Activated naive CD4-positive, alpha-beta T cell treated with anti-CD3 and anti-CD28 coated beads for 36 hours (primary cell): ENCODE results near the gene INPP5A. TPM values are rescaled to one million over a fixed set of nuclear protein-coding genes. Genes with fewer than 3 reads are reported as not detected.
"Not testable (repeated sequence)": the region's sequence is repeated elsewhere in the genome, so short reads cannot be mapped to it uniquely, and the experiment has no call there.

Experiments
- CTCF ChIA-PET: fragments of 350-600 bp; sonication (Branson Sonifier 250); formaldehyde crosslinking; loops from one replicate; lab custom pipeline; 2021; ENCODE audit warnings: antibody characterized with exemption; lab: Charles Lee
- DNase-seq: peaks from one replicate; pipeline ENCODE4 v3.0.0-alpha.2; 2020
- H3K27ac Mint-ChIP-seq: one replicate; pipeline ENCODE4 v1.8.0; 2021; ENCODE audit warnings: mild to moderate bottlenecking, mixed read lengths
- H3K27me3 Mint-ChIP-seq: one replicate; pipeline ENCODE4 v1.8.0; 2021; ENCODE audit warnings: low read depth, mixed read lengths
- H3K36me3 Mint-ChIP-seq: one replicate; pipeline ENCODE4 v1.8.0; 2021; ENCODE audit warnings: low read depth, mixed read lengths
- H3K4me1 Mint-ChIP-seq: one replicate; pipeline ENCODE4 v1.8.0; 2021; ENCODE audit warnings: low read depth, mixed read lengths
- H3K4me3 Mint-ChIP-seq: one replicate; pipeline ENCODE4 v1.8.0; 2021; ENCODE audit warnings: mild to moderate bottlenecking, moderate library complexity, mixed read lengths
- H3K9me3 Mint-ChIP-seq: one replicate; pipeline ENCODE4 v1.8.0; 2021; ENCODE audit warnings: mixed read lengths
- intact Hi-C: fragments of 100-400 bp; cut with micrococcal nuclease; formaldehyde crosslinking; loops from one replicate; pipeline ENCODE4 v1.15.1; 2023
- total RNA-seq, 2 experiments: library from RNA; stranded (reverse); gene quantifications; one replicate each; pipeline ENCODE4 v1.2.3, GENCODE V29; 2021

The INPP5A gene
- total RNA-seq, 2 experiments from 2014 or later: 17.3 to 19.5 TPM

DNA sequence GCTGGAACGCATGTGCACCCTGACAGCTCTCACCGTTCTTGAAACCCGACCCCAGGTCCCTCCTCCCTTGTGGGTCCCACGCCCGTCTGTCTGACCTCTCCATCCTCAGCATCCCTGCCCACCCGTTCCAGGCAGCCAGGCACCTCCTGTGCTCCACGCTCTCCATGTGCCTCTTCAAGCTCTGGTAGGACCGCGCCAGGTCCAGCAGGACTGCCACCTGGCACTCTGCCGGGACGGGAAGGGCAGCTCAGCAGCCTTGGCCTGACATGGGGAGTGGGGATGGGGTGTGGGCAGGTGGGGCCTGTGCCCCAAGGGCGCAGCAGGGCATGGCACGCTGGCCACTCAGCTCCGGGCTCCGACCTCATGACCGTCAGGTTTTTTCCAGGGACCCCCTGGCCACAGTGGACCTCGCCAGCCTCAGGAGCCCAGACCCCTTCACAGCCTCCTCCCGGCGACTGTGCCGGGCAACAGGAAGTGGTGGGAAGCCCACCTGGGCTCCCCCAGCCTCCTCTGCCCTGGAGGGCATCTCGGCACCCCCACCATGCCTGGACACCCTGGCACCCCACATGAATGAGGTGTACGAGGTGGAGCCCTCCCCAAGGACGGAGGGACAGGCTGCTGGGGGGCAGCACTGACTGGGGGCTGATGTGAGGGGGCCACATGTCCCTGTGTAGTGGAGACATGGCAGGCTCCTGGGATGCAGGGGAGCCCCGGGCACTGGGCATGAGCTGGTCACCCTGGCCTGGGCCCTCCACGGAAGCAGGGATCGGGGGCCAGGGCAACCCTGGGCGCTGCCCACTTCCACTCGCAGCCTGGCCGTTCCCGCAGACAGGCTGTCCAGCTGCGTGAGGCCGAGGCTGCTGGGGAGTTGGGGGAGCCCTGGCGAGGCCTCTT is 273.5 kb downstream of the INPP5A start:
- intact Hi-C loops: no loop called here
- CTCF ChIA-PET: no interaction called here
- Mint-ChIP-seq H3K4me3 (no peak overlapping the region), H3K27ac (no peak overlapping the region), H3K9me3 (no peaks in the 10 kb centered on the region), H3K27me3 (no peaks in the 10 kb centered on the region), H3K36me3 (no peaks in the 10 kb centered on the region), H3K4me1 (no peaks in the 10 kb centered on the region)
- no peak for DNase-seq

DNA sequence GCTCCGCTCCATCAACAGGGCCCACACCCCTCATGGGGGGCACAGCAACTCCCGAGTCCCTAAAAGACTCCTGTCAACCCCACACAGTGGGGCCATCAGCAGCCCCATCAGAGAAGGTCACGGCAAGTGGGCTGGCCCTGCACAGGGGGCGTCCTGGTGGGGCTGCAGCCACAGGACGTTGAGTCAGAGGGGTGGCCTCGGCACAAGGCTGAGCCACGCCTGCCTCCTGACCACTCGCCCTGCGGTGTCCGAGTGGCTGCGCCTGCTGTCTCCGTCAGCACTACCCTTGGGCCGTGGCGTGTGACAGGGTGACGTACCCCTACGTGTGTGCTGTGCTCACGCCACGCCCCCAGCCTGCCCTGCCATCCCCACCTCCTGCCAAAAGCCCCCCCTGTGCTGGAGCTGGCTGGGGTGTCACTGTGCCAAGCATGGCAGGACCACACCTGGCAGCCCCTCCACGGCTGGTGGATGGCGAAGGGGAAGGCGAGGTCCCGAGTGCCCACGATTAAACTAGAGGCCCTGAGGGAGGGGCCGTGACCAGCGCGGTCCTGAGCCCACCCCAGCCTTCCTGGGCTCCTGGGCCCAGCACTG is 274.4 kb downstream of the INPP5A start:
- H3K9me3 Mint-ChIP-seq: no peaks in the 10 kb centered on the region
- CTCF ChIA-PET: no interaction called here
- H3K36me3 Mint-ChIP-seq: no peaks in the 10 kb centered on the region
- no peaks in the 10 kb centered on the region for H3K4me1 Mint-ChIP-seq
- peaks cover 5% of the 10 kb centered on the region for H3K27me3 Mint-ChIP-seq
- DNase-seq: no peak
- H3K27ac Mint-ChIP-seq: no peak overlapping the region
- intact Hi-C loops: no loop called here
- H3K4me3 Mint-ChIP-seq: no peak overlapping the region

GRCh38 chr10:132812520-132812919 is 274.9 kb downstream of the INPP5A start:
- H3K27me3 Mint-ChIP-seq: peaks cover 8% of the 10 kb centered on the region
- no peak for DNase-seq
- no peak overlapping the region for H3K27ac Mint-ChIP-seq
- no peak overlapping the region for H3K4me3 Mint-ChIP-seq
- CTCF ChIA-PET: no interaction called here
- H3K4me1 Mint-ChIP-seq: no peaks in the 10 kb centered on the region
- H3K36me3 Mint-ChIP-seq: no peaks in the 10 kb centered on the region
- intact Hi-C loops: no loop called here
- no peaks in the 10 kb centered on the region for H3K9me3 Mint-ChIP-seq

DNA sequence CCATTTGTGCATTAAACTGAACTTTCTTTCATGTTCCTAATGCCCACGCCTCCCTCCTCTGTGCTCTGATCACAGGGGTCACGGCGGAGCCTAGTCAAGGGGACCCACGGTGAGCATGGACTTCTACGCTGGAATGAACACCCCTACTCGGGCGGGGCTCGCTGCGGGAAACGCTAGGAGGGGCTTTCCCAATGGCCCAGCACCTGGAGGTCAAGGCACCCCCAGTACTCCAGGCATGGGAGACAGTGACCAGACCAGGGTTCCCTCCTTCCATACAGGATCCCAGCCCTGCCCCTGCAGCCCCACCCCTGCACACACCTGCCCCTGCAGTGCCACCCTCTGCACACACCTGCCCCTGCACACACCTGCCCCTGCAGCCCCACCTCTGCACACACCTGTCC is 275.4 kb downstream of the INPP5A start:
- Mint-ChIP-seq H3K27ac (no peak overlapping the region), H3K4me3 (no peak overlapping the region), H3K4me1 (no peaks in the 10 kb centered on the region), H3K9me3 (no peaks in the 10 kb centered on the region), H3K36me3 (no peaks in the 10 kb centered on the region), H3K27me3 (peaks cover 10% of the 10 kb centered on the region)
- intact Hi-C loops: no loop called here
- CTCF ChIA-PET: no interaction called here
- DNase-seq: no peak

- no peak for DNase-seq
- H3K9me3 Mint-ChIP-seq: no peaks in the 10 kb centered on the region
- no peak overlapping the region for H3K4me3 Mint-ChIP-seq
- H3K27me3 Mint-ChIP-seq: peaks cover 13% of the 10 kb centered on the region
- no peaks in the 10 kb centered on the region for H3K4me1 Mint-ChIP-seq
- H3K36me3 Mint-ChIP-seq: no peaks in the 10 kb centered on the region
- H3K27ac Mint-ChIP-seq: no peak overlapping the region
- intact Hi-C loops: no loop called here
- CTCF ChIA-PET: no interaction called here
Observed at GRCh38 chr10:132813560-132814468, 276.2 kb downstream of the INPP5A start.

- intact Hi-C loops: no loop called here
- Mint-ChIP-seq H3K9me3 (no peaks in the 10 kb centered on the region), H3K4me1 (no peaks in the 10 kb centered on the region), H3K27ac (no peak overlapping the region), H3K36me3 (no peaks in the 10 kb centered on the region), H3K4me3 (no peak overlapping the region), H3K27me3 (peaks cover 13% of the 10 kb centered on the region)
- CTCF ChIA-PET: no interaction called here
- DNase-seq: no peak
Observed at GRCh38 chr10:132814469-132814856, 276.9 kb downstream of the INPP5A start.

GRCh38 chr10:132815168-132815857 is 277.7 kb downstream of the INPP5A start:
- H3K4me1 Mint-ChIP-seq: no peaks in the 10 kb centered on the region
- no peak overlapping the region for H3K4me3 Mint-ChIP-seq
- H3K27me3 Mint-ChIP-seq: peaks cover 13% of the 10 kb centered on the region
- DNase-seq: no peak
- H3K9me3 Mint-ChIP-seq: no peaks in the 10 kb centered on the region
- H3K36me3 Mint-ChIP-seq: no peaks in the 10 kb centered on the region
- intact Hi-C loops: no loop called here
- no peak overlapping the region for H3K27ac Mint-ChIP-seq
- CTCF ChIA-PET: no interaction called here

DNA sequence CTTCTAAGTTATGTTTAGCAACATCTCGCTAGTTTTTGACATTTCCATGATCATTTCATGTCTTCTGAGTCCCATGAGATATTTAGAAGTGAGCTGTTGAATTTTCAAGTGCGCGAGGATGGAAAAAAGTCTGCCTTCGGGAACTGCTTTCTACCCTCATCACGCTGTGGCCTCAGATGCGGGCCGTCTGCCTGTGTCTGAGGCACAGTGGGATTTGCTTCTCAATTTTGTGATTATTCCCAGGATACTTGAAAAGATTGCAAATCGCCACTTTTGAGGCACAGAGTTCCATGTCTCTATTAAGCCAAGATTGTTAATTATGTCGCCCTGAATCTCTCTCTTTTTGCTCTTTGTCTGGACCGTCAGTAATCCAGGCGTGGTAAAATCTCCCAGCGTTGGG is 279.1 kb downstream of the INPP5A start:
- Mint-ChIP-seq H3K9me3 (no peaks in the 10 kb centered on the region), H3K36me3 (no peaks in the 10 kb centered on the region), H3K4me3 (no peak overlapping the region), H3K27me3 (peaks cover 13% of the 10 kb centered on the region), H3K4me1 (no peaks in the 10 kb centered on the region), H3K27ac (no peak overlapping the region)
- DNase-seq: no peak
- CTCF ChIA-PET: no interaction called here
- intact Hi-C loops: no loop called here

DNA sequence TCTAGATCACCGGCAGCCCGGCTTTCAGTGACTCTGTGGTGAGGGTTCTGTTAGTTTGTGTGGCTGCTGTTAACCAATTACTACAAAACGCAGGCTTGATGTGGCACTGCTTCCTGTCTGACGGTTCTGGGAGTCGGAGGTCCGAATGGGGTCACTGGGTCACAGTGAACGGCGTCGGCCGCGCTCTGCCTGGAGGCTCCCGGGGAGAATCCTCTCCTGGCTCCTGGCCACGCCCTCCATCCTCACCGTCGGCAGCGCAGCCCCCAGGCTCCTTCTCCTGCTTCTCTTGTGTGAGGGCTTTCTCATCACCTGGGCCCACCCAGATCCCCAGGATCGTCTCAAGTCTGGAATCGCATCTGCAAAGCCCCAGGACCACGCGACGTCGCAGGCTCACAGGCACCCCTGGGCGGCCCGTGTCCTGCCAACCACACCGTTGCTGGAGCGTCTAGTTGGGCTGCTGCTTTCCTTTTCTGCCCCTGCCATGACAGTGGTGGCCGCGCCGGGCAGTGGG is 280.2 kb downstream of the INPP5A start:
- H3K4me3 Mint-ChIP-seq: no peak overlapping the region
- H3K36me3 Mint-ChIP-seq: no peaks in the 10 kb centered on the region
- no peaks in the 10 kb centered on the region for H3K9me3 Mint-ChIP-seq
- H3K27me3 Mint-ChIP-seq: peaks cover 13% of the 10 kb centered on the region
- no peaks in the 10 kb centered on the region for H3K4me1 Mint-ChIP-seq
- intact Hi-C loops: no loop called here
- no peak overlapping the region for H3K27ac Mint-ChIP-seq
- CTCF ChIA-PET: no interaction called here
- DNase-seq: no peak

DNA sequence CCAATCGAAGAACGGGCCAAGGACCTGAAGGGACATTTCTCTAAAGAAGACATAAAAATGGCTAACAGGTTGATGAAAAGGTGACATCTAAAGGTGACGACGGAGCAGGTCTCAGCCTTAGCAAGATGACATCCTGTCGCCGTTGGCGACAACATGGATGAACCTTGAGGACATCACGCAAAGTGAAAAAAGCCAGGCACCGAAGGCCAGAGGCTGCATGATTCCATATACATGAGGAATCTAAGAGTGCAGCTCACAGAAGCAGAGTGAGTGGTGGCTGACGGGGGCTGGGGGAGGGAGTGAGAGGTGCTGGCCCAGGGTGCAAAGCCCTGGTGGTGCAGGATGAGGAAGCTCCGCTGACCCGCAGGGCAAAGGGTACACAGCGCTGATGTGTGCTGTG is 282.5 kb downstream of the INPP5A start:
- CTCF ChIA-PET: no interaction called here

DNA sequence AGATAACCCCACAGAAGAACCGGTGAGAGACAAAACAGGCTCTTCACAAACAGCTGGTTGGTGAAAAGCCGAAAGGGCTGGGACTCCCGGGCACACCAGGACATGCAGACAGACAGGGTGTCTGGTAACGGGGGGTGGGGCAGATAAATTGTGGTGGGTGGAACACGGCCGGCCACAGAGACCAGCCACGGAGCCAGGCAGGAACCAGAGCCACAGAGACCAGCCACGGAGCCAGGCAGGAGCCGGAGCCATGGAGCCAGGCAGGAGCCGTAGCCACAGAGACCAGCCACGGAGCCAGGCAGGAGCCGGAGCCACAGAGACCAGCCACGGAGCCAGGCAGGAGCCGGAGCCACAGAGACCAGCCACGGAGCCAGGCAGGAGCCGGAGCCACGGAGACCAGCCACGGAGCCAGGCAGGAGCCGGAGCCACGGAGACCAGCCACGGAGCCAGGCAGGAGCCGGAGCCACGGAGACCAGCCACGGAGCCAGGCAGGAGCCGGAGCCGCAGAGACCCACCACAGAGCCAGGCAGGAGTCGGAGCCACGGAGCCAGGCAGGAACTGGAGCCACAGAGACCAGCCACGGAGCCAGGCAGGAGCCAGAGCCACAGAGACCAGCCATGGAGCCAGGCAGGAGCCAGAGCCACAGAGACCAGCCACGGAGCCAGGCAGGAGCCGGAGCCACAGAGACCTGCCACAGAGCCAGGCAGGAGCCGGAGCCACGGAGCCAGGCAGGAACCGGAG is 288.4 kb downstream of the INPP5A start:
- H3K27ac Mint-ChIP-seq, DNase-seq, H3K27me3 Mint-ChIP-seq, H3K4me1 Mint-ChIP-seq, CTCF ChIA-PET, intact Hi-C loops, H3K4me3 Mint-ChIP-seq, H3K36me3 Mint-ChIP-seq, H3K9me3 Mint-ChIP-seq: not testable (repeated sequence)

More for the DNA sequence above, 282.5 kb downstream of the INPP5A start:
- no peaks in the 10 kb centered on the region for H3K9me3 Mint-ChIP-seq
- H3K4me1 Mint-ChIP-seq: no peaks in the 10 kb centered on the region
- H3K36me3 Mint-ChIP-seq: no peaks in the 10 kb centered on the region
- no peak overlapping the region for H3K4me3 Mint-ChIP-seq
- intact Hi-C loops: no loop called here
- H3K27ac Mint-ChIP-seq: no peak overlapping the region
- peaks cover 13% of the 10 kb centered on the region for H3K27me3 Mint-ChIP-seq
- no peak for DNase-seq
